Effector memory CD4-positive, alpha-beta T cell (primary cell): ENCODE results near the gene CXCL11.
A peak's percentile ranks its signal among the peaks of the same experiment; 100 is the strongest.

Source experiments
- DNase-seq, 3 donors: peaks; one replicate each; pipeline ENCODE4 v3.0.0-alpha.2; 2020
- H3K27ac ChIP-seq: 2 replicates; pipeline ENCODE4 v1.7.0; 2013; ENCODE audit warnings: mild to moderate bottlenecking, low read length, moderate library complexity; ENCODE audit not compliant: insufficient read depth, poor library complexity, severe bottlenecking
- H3K27me3 ChIP-seq: replicated peaks from 2 replicates; pipeline ENCODE4 v1.7.0; 2013; ENCODE audit warnings: mild to moderate bottlenecking, low read length; ENCODE audit not compliant: insufficient read depth, control insufficient read depth, poor library complexity, severe bottlenecking
- H3K36me3 ChIP-seq: 2 replicates; pipeline ENCODE4 v1.7.0; 2013; ENCODE audit warnings: mild to moderate bottlenecking, low read length, moderate library complexity; ENCODE audit not compliant: control insufficient read depth, insufficient read depth
- H3K4me1 ChIP-seq: 2 replicates; pipeline ENCODE4 v1.7.0; 2013; ENCODE audit warnings: low read length, mild to moderate bottlenecking; ENCODE audit not compliant: control insufficient read depth, insufficient read depth, poor library complexity, severe bottlenecking
- H3K4me3 ChIP-seq: 2 replicates; pipeline ENCODE4 v1.7.0; 2013; ENCODE audit warnings: low read length, low read depth, mild to moderate bottlenecking; ENCODE audit not compliant: insufficient read depth, poor library complexity, severe bottlenecking
- H3K9me3 ChIP-seq: 2 replicates; pipeline ENCODE4 v1.7.0; 2013; ENCODE audit warnings: mild to moderate bottlenecking, low read length, moderate library complexity; ENCODE audit not compliant: control insufficient read depth
- total RNA-seq, 3 donors: gene quantifications; one replicate each; lab custom pipeline; 2026; lab: John Stamatoyannopoulos, UW

CXCL11 gene
- total RNA-seq: 0 reads per million in 3 donors

GRCh38 chr4:76035799-76036380 lies at the start of gene CXCL11:
CXCL11 (minus strand) TSS chr4:76036070; CDS start chr4:76035987, 83 bp downstream.
- DNase-seq: no peak
- Histone ChIP-seq H3K27ac (no peak within 1 kb of the TSS), H3K4me1 (no peaks in the 10 kb centered on the region)

GRCh38 chr4:76084542-76084941 lies 48.7 kb upstream of the CXCL11 start:
- DNase-seq: no peak
- Histone ChIP-seq H3K27me3 (no peaks in the 10 kb centered on the region), H3K27ac (no peak overlapping the region), H3K4me3 (no peak overlapping the region), H3K36me3 (no peaks in the 10 kb centered on the region), H3K4me1 (no peaks in the 10 kb centered on the region), H3K9me3 (no peaks in the 10 kb centered on the region)

More at GRCh38 chr4:76035799-76036380, at the start of gene CXCL11:
- Histone ChIP-seq H3K9me3 (no peaks in the 10 kb centered on the region), H3K4me3 (no peak within 1 kb of the TSS), H3K27me3 (no peaks in the 10 kb centered on the region), H3K36me3 (no peaks in the 10 kb centered on the region)

GRCh38 chr4:76083386-76083988 lies 47.6 kb upstream of the CXCL11 start:
- H3K27me3 ChIP-seq: no peaks in the 10 kb centered on the region
- H3K4me3 ChIP-seq: no peak overlapping the region
- H3K27ac ChIP-seq: no peak overlapping the region

GRCh38 chr4:76078033-76078613 lies 42.3 kb upstream of the CXCL11 start:
- Histone ChIP-seq H3K27me3 (no peaks in the 10 kb centered on the region), H3K4me3 (no peak overlapping the region), H3K36me3 (no peaks in the 10 kb centered on the region), H3K4me1 (no peaks in the 10 kb centered on the region), H3K27ac (no peak overlapping the region), H3K9me3 (no peaks in the 10 kb centered on the region)
- DNase-seq: no peak

More at GRCh38 chr4:76083386-76083988, 47.6 kb upstream of the CXCL11 start:
- no peaks in the 10 kb centered on the region for H3K9me3 ChIP-seq
- no peak for DNase-seq
- H3K36me3 ChIP-seq: no peaks in the 10 kb centered on the region
- no peaks in the 10 kb centered on the region for H3K4me1 ChIP-seq

- H3K36me3 ChIP-seq: no peaks in the 10 kb centered on the region
- H3K4me1 ChIP-seq: no peaks in the 10 kb centered on the region
- DNase-seq: no peak
- H3K27me3 ChIP-seq: no peaks in the 10 kb centered on the region
- H3K4me3 ChIP-seq: no peak overlapping the region
- no peak overlapping the region for H3K27ac ChIP-seq
- H3K9me3 ChIP-seq: no peaks in the 10 kb centered on the region
Observed at GRCh38 chr4:76074993-76075600, 39.2 kb upstream of the CXCL11 start.

- no peak for DNase-seq
- no peak within 1 kb of the TSS for H3K27ac ChIP-seq
- no peaks in the 10 kb centered on the region for H3K27me3 ChIP-seq
- H3K36me3 ChIP-seq: no peaks in the 10 kb centered on the region
- H3K4me3 ChIP-seq: no peak within 1 kb of the TSS
- H3K4me1 ChIP-seq: no peaks in the 10 kb centered on the region
- no peaks in the 10 kb centered on the region for H3K9me3 ChIP-seq
Observed at GRCh38 chr4:76074468-76074867, 38.6 kb upstream of the CXCL11 start, which contains the start of gene ART3. ART3 (plus strand) TSS chr4:76074709; CDS start chr4:76075890, 1,181 bp downstream.

GRCh38 chr4:76072760-76073159 lies 36.9 kb upstream of the CXCL11 start:
- H3K36me3 ChIP-seq: no peaks in the 10 kb centered on the region
- no peaks in the 10 kb centered on the region for H3K27me3 ChIP-seq
- H3K4me1 ChIP-seq: no peaks in the 10 kb centered on the region
- H3K9me3 ChIP-seq: no peaks in the 10 kb centered on the region
- no peak for DNase-seq
- H3K27ac ChIP-seq: no peak overlapping the region
- no peak overlapping the region for H3K4me3 ChIP-seq

GRCh38 chr4:76067652-76068286 lies 31.9 kb upstream of the CXCL11 start:
- Histone ChIP-seq H3K9me3 (no peaks in the 10 kb centered on the region), H3K4me1 (no peaks in the 10 kb centered on the region), H3K27ac (no peak overlapping the region), H3K36me3 (no peaks in the 10 kb centered on the region), H3K4me3 (no peak overlapping the region), H3K27me3 (no peaks in the 10 kb centered on the region)
- peak; percentile 13 to 52 (median 20) for DNase-seq

GRCh38 chr4:76066546-76066945 lies 30.7 kb upstream of the CXCL11 start:
- Histone ChIP-seq H3K27me3 (no peaks in the 10 kb centered on the region), H3K4me3 (no peak overlapping the region), H3K36me3 (no peaks in the 10 kb centered on the region), H3K27ac (no peak overlapping the region), H3K4me1 (no peaks in the 10 kb centered on the region), H3K9me3 (no peaks in the 10 kb centered on the region)
- DNase-seq: no peak
